HEK293T (cell line): ENCODE results near the gene ARPC4.
A peak's percentile ranks its signal among the peaks of the same experiment; 100 is the strongest.

ENCODE experiments used
- CTCF ChIA-PET: fragments of 350-600 bp; formaldehyde crosslinking; extraction: SDS; loops from one replicate; lab custom pipeline; 2021; ENCODE audit warnings: antibody characterized with exemption, inconsistent platforms; lab: Yijun Ruan, JAX
- POLR2A ChIA-PET: fragments of 350-600 bp; formaldehyde crosslinking; extraction: SDS; loops from one replicate; lab custom pipeline; 2020; ENCODE audit warnings: antibody characterized with exemption, inconsistent platforms; lab: Yijun Ruan, JAX
- DNase-seq: peaks from one replicate; pipeline ENCODE4 v3.0.0; 2012; ENCODE audit warnings: mixed read lengths; ENCODE audit errors: extremely low spot score
- ARNT ChIP-seq: fragments of 450-650 bp; IDR thresholded peaks from 2 replicates; pipeline ENCODE4 v1.6.1; 2017; ENCODE audit warnings: mild to moderate bottlenecking
- BHLHE40 ChIP-seq: fragments of 450-650 bp; IDR thresholded peaks from 2 replicates; pipeline ENCODE4 v1.6.1; 2016; ENCODE audit warnings: mild to moderate bottlenecking, moderate library complexity, borderline replicate concordance
- CTBP1 ChIP-seq: fragments of 450-650 bp; IDR thresholded peaks from 2 replicates; pipeline ENCODE4 v1.6.1; 2016; ENCODE audit warnings: borderline replicate concordance
- ELF4 ChIP-seq: fragments of 450-650 bp; IDR thresholded peaks from 2 replicates; pipeline ENCODE4 v1.6.1; 2017; ENCODE audit warnings: antibody characterized with exemption
- FOXA1 ChIP-seq: fragments of 450-650 bp; IDR thresholded peaks from 2 replicates; pipeline ENCODE4 v1.6.1; 2016; ENCODE audit warnings: mild to moderate bottlenecking
- FOXK2 ChIP-seq: fragments of 450-650 bp; IDR thresholded peaks from 2 replicates; pipeline ENCODE4 v1.6.1; 2016; ENCODE audit warnings: mild to moderate bottlenecking
- FOXM1 ChIP-seq: fragments of 450-650 bp; IDR thresholded peaks from 2 replicates; pipeline ENCODE4 v1.6.1; 2017; ENCODE audit warnings: mild to moderate bottlenecking, borderline replicate concordance
- HDGF ChIP-seq: fragments of 450-650 bp; IDR thresholded peaks from 2 replicates; pipeline ENCODE4 v1.6.1; 2017; ENCODE audit warnings: antibody characterized with exemption, borderline replicate concordance
- L3MBTL2 ChIP-seq: fragments of 450-650 bp; conservative IDR thresholded peaks from 2 replicates; pipeline ENCODE4 v1.6.1; 2016; ENCODE audit warnings: mild to moderate bottlenecking
- LEF1 ChIP-seq: fragments of 450-650 bp; IDR thresholded peaks from 2 replicates; pipeline ENCODE4 v1.6.1; 2017; ENCODE audit warnings: mild to moderate bottlenecking, borderline replicate concordance
- NFRKB ChIP-seq: fragments of 450-650 bp; IDR thresholded peaks from 2 replicates; pipeline ENCODE4 v1.6.1; 2016; ENCODE audit warnings: mild to moderate bottlenecking, moderate library complexity
- PKNOX1 ChIP-seq: fragments of 450-650 bp; IDR thresholded peaks from 2 replicates; pipeline ENCODE4 v1.6.1; 2016
- SP1 ChIP-seq: fragments of 450-650 bp; IDR thresholded peaks from 2 replicates; pipeline ENCODE4 v1.6.1; 2017
- SUZ12 ChIP-seq: fragments of 450-650 bp; IDR thresholded peaks from 2 replicates; pipeline ENCODE4 v1.6.1; 2016; ENCODE audit warnings: mild to moderate bottlenecking
- TARDBP ChIP-seq: fragments of 450-650 bp; IDR thresholded peaks from 2 replicates; pipeline ENCODE4 v1.6.1; 2016
- ZNF384 ChIP-seq: fragments of 450-650 bp; IDR thresholded peaks from 2 replicates; pipeline ENCODE4 v1.6.1; 2016

ARPC4 gene

GRCh38 chr3:9757427-9757826, 35.5 kb upstream of the ARPC4 start:
- TF ChIP-seq ELF4 (no peak), SUZ12 (no peak), CTBP1 (no peak), LEF1 (no peak), L3MBTL2 (no peak), FOXK2 (no peak), FOXM1 (no peak), NFRKB (no peak)
- no peak for DNase-seq
- ChIA-PET POLR2A (interaction anchor here (0.8 kb wide), 1 partner anchor 12 kb away, joined by 4 read pairs; the partner anchor contains the start of gene CAMK1), CTCF (no interaction called here)

DNA sequence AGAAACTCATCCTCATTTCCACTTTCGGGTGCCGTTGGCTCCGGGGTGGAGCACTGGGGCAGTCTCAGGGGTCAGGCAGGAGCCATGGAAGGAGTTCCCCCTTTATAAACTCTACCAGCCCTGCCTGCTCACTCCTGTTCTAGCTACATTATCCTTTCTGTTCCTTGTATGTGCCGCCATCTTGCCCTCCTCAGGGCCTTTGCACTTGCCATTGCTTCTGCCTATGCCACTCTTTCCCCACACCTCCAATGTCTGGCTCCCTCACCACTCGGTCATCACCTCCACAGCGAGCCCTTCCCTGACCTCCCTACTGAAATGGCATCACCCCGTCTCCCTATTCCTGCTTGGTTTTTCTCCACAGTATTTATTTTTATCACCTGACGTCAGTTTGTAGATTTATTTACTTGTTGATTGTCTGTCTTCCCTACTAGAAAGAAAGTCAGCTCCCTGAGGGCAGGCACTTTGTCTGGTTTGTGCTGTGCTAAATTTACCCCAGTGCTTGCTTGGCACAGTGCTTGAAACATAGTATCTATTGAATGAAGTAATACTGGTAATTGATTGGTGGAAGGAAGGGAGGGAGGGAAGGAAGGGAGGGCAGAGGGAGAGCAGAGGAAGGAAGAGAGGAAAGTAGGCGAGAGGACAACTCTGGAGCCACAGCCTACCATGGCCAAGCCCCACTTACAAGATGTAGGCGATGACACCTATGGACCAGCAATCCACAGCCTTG, 31.9 kb upstream of the ARPC4 start:
- POLR2A ChIA-PET, result interaction anchor here (0.8 to 1.6 kb wide), 3 partner anchors 8 to 30 kb away, joined by 3 to 5 read pairs (median 4); partner anchors contain the start of genes BRPF1 and OGG1
- DNase-seq, result no peak
- TF ChIP-seq LEF1, result no peak
- no peak for TF ChIP-seq NFRKB
- no peak for TF ChIP-seq SUZ12
- no peak for TF ChIP-seq L3MBTL2
- no peak for TF ChIP-seq FOXK2
- CTCF ChIA-PET, result no interaction called here

DNA sequence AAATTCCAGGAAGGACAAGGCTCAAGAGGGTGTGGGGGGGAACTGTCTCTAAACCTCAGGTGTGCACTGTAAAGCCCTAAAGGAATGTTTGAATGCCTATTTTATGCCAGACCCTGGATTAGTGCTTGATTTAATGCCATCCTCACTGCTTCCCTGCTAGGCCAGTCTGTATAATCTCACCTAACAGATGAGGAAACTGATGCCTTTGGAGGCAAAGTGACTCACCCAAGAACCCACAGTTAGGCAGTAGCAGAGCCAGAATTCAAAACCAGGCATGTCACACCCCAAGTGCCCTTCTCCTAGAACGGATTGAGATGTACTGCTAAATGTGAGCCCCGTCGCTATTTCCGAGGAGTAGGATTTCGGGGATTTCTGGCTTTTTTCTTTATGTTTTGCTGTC, 31.0 kb upstream of the ARPC4 start:
- ChIA-PET POLR2A (no interaction called here), CTCF (no interaction called here)
- no peak for DNase-seq
- TF ChIP-seq ZNF384, result no peak
- no peak for TF ChIP-seq HDGF

DNA sequence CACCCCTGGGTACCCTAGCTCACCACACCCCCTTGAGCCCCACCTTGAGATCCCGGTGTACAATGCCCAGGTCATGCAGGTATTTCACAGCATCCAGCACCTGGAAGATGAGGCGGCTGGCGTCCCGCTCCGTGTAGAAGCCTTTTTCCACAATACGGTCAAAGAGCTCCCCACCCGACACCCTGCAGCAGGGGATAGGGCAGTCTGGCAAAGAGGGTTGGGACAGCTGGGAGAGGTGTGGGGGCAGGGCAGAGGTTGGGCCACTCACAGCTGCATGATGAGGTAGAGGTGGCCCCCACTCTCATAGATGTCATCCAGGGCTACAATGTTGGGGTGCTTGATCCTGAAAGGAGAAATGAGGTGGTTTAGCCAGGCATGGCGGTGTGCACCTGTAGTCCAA, 30.0 kb upstream of the ARPC4 start:
- TF ChIP-seq FOXM1 (no peak), FOXK2 (no peak), L3MBTL2 (no peak), ELF4 (no peak), HDGF (no peak), SUZ12 (no peak), TARDBP (no peak), BHLHE40 (no peak), PKNOX1 (no peak)
- POLR2A ChIA-PET, result interaction anchor here (0.6 kb wide), 1 partner anchor 36 kb away, joined by 3 read pairs; no protein-coding TSS in a partner anchor
- DNase-seq, result no peak
- CTCF ChIA-PET, result no interaction called here

DNA sequence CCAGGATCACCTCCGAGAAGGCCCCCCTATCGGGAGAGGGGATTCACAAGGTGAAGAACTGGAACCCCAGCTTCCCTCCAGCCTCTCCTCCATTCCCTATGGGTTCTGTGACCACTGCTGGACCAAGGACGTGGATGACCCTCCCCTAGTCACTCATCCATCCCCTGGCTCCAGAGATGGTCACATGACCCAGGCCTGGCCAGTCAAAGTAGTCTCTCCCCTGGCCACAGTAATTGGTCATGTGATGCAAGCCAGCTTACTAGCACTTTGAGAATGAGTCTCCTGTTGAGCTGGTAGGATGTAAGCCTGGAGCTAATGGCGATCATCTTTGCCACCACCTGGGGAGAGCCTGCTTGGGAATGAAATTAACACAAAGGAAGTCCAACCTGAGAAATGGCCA, 27.0 kb upstream of the ARPC4 start:
- CTCF ChIA-PET, result no interaction called here
- DNase-seq, result peak; percentile 31
- TF ChIP-seq PKNOX1, result no peak
- TF ChIP-seq SP1, result no peak
- TF ChIP-seq BHLHE40, result no peak
- TF ChIP-seq SUZ12, result no peak
- TF ChIP-seq FOXK2, result no peak
- no peak for TF ChIP-seq FOXM1
- TF ChIP-seq FOXA1, result no peak
- TF ChIP-seq NFRKB, result no peak
- no peak for TF ChIP-seq ZNF384
- no peak for TF ChIP-seq LEF1
- TF ChIP-seq CTBP1, result no peak
- no peak for TF ChIP-seq L3MBTL2
- no peak for TF ChIP-seq TARDBP
- no peak for TF ChIP-seq ARNT
- no peak for TF ChIP-seq ELF4
- no peak for TF ChIP-seq HDGF
- POLR2A ChIA-PET, result no interaction called here

DNA sequence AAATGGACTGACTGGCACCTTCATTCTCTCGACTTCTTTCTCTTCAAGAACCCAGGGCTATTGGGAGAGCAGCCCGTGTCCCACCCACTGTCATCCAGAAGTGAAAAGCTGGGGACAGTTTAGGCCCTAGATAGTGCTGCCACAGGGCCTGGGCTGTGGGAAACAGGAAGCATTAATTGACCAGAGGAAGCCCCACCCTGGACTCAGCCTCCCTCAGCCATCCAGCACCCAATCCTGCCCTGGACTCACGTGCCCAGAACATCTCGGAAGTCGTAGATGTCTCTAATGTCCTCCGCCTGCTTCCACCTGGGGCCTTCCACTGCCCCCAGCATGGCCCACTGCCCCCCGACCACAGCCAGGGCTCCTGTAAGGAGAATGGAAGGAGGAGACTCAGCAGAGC, 25.5 kb upstream of the ARPC4 start:
- no peak for DNase-seq
- no peak for TF ChIP-seq ZNF384
- no peak for TF ChIP-seq PKNOX1
- no peak for TF ChIP-seq ARNT
- no peak for TF ChIP-seq FOXM1
- CTCF ChIA-PET, result no interaction called here
- POLR2A ChIA-PET, result no interaction called here
